Peyer's patch (tissue), 4 donors: ENCODE data around the gene OVCH2. TPM values are rescaled to one million over a fixed set of nuclear protein-coding genes. Genes with fewer than 3 reads are reported as not detected.

Experiments used
- DNase-seq, 3 donors: peaks; one replicate each; pipeline ENCODE4 v3.0.0-alpha.2; 2017 to 2019
- H3K27ac ChIP-seq, 4 donors: fragments of 200-600 bp; sonication (generic); one replicate each; pipeline ENCODE4 v1.5.1; 2016 to 2019
- H3K27me3 ChIP-seq, 2 donors: fragments of 200-600 bp; sonication (generic); one replicate each; pipeline ENCODE4 v1.5.1; 2019
- H3K36me3 ChIP-seq, 3 donors: fragments of 200-600 bp; sonication (generic); one replicate each; pipeline ENCODE4 v1.5.1; 2016 to 2019
- H3K4me1 ChIP-seq, 4 donors: fragments of 200-600 bp; sonication (generic); one replicate each; pipeline ENCODE4 v1.5.1; 2016 to 2019
- H3K4me3 ChIP-seq, 4 donors: fragments of 200-600 bp; sonication (generic); 1 replicate in 3 of 4; 2 replicates in 1 of 4; pipeline ENCODE4 v1.5.1; 2016 to 2019; ENCODE audit warnings: mild to moderate bottlenecking in 1 of 4
- H3K9me3 ChIP-seq, 4 donors: fragments of 200-600 bp; sonication (generic); one replicate each; pipeline ENCODE4 v1.5.1; 2016 to 2019; ENCODE audit warnings: mild to moderate bottlenecking in 1 of 4
- POLR2A ChIP-seq, 2 donors: fragments of 450-650 bp; IDR thresholded peaks; one replicate each; pipeline ENCODE4 v1.5.1; 2017; ENCODE audit warnings: antibody characterized with exemption in 2 of 2, mild to moderate bottlenecking in 2 of 2, moderate library complexity in 2 of 2
- total RNA-seq, 4 donors: library from RNA; depleted of rRNA; stranded (reverse); fragments of >200 nt; gene quantifications; one replicate each; pipeline ENCODE4 v1.1.0, GENCODE V29; 2016
- TF ChIP-seq, protein P1 (sequence below), 6 experiments: fragments of 450-650 bp in 4 of 6; fragments of 200-600 bp in 2 of 6; sonication (generic) in 1 of 6; IDR thresholded peaks; one replicate each; pipeline ENCODE4 v1.5.1; 2017 to 2019; ENCODE audit warnings: antibody characterized with exemption in 6 of 6, mild to moderate bottlenecking in 3 of 6, moderate library complexity in 1 of 6

OVCH2 gene
- total RNA-seq, 4 donors from 2014 or later = not detected

DNA sequence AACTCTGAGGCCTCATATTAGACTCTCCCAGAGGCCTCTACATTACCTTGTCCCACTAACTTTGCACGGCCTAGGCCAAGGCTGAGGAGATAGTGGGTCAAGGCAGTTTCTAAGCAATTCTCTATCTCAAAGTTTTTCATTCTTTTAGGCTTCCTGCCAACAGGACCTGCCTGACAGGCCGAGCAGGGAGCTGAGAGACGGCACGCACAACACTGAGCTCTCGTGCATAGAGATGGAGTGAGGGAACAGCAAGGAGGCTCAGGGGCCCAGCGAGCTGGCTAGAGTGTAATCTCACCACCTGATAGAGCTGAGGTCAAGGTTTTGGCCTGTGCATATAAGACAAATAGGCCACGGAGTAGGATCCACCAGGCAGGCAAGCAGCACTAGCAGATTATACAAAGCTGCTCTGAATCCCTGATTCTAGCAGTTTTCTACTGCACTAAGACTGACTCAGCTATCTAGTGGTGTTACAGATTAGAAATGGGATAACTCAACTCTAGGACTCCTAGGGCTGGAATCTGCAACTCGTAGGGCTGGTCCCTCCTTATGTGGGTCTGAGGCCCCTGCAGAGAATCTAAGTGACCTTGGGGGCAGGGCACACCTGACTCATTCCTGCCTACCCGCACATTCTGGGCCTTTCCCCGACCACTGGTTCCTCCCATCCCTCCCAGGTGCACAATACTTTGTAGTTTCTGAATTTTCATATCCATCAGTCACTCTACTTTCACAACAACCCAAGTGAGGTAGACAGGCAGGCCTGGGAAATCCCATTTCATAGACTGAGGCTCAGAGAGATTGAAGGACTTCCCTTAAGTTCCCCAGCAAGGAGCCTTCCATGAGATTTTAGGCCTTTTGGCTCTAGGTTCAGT, 34.7 kb downstream of the OVCH2 start:
- DNase-seq = no peak
- TF ChIP-seq, protein P1, sequence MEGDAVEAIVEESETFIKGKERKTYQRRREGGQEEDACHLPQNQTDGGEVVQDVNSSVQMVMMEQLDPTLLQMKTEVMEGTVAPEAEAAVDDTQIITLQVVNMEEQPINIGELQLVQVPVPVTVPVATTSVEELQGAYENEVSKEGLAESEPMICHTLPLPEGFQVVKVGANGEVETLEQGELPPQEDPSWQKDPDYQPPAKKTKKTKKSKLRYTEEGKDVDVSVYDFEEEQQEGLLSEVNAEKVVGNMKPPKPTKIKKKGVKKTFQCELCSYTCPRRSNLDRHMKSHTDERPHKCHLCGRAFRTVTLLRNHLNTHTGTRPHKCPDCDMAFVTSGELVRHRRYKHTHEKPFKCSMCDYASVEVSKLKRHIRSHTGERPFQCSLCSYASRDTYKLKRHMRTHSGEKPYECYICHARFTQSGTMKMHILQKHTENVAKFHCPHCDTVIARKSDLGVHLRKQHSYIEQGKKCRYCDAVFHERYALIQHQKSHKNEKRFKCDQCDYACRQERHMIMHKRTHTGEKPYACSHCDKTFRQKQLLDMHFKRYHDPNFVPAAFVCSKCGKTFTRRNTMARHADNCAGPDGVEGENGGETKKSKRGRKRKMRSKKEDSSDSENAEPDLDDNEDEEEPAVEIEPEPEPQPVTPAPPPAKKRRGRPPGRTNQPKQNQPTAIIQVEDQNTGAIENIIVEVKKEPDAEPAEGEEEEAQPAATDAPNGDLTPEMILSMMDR (IDR thresholded peaks at IDR 0.05) = no peak
- TF ChIP-seq POLR2A (IDR thresholded peaks at IDR 0.05) = no peak
- Histone ChIP-seq H3K36me3 (peaks cover 0 to 5% (median 0%) of the 10 kb centered on the region in 3 donors), H3K27me3 (peaks cover 0 to 6% of the 10 kb centered on the region in 2 donors), H3K4me3 (no peak overlapping the region), H3K27ac (peak overlapping the region in 1 of 4 donors; percentile 69), H3K9me3 (no peaks in the 10 kb centered on the region), H3K4me1 (peaks cover 0 to 19% (median 7%) of the 10 kb centered on the region in 4 donors)

DNA sequence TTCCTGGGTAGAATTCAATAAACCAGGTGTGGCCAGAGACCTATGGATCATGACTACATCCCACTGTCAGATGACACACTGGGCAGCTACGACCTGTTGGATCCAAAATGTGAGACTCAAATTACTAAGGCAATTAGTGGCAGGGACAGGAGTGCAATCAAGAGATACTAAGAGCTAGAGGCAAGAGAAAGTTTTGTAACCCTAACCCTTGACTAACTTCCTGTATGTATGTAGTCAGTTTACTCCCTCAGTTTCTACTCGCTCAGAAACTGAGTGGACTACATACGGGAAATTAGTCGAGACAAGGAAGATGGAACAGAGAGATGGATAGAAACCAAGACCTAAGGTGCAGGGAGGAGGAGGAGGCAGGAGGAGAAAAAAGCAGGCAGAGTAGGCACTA, 35.6 kb downstream of the OVCH2 start:
- Histone ChIP-seq H3K27ac (no peak overlapping the region), H3K4me3 (no peak overlapping the region)

DNA sequence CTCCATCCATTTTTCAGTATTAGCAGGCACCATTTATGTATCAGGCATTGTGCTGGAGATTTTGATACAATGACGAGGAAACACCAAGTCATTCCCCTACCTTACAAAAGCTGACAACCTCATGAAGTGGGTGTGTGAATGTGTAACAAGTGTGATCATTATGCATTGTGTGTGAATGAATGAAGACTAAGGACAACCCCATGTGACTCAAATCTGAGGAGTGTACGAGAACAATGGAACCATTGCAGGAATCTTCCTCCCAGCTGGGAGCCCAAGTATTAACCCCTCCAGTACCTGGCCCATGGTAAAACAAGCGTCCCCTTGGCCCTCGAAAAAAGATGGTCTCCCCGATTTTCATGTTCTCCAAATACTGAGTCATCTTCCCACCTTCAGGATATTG, 37.4 kb downstream of the OVCH2 start:
- no peaks in the 10 kb centered on the region for H3K9me3 ChIP-seq
- peaks cover 0 to 14% (median 7%) of the 10 kb centered on the region in 4 donors for H3K4me1 ChIP-seq
- no peak for TF ChIP-seq POLR2A (IDR thresholded peaks at IDR 0.05)
- TF ChIP-seq, protein P1 (IDR thresholded peaks at IDR 0.05) = no peak
- DNase-seq = no peak
- peaks cover 0 to 4% of the 10 kb centered on the region in 2 donors for H3K27me3 ChIP-seq
- peaks cover 0 to 12% (median 0%) of the 10 kb centered on the region in 3 donors for H3K36me3 ChIP-seq
- no peak overlapping the region for H3K27ac ChIP-seq
- no peak overlapping the region for H3K4me3 ChIP-seq

More for the DNA sequence above, 35.6 kb downstream of the OVCH2 start:
- Histone ChIP-seq H3K9me3 (no peaks in the 10 kb centered on the region), H3K4me1 (peaks cover 0 to 19% (median 7%) of the 10 kb centered on the region in 4 donors), H3K27me3 (peaks cover 0 to 6% of the 10 kb centered on the region in 2 donors), H3K36me3 (peaks cover 0 to 12% (median 0%) of the 10 kb centered on the region in 3 donors)
- no peak for DNase-seq
- TF ChIP-seq POLR2A (IDR thresholded peaks at IDR 0.05) = no peak
- TF ChIP-seq, protein P1 (IDR thresholded peaks at IDR 0.05) = no peak

DNA sequence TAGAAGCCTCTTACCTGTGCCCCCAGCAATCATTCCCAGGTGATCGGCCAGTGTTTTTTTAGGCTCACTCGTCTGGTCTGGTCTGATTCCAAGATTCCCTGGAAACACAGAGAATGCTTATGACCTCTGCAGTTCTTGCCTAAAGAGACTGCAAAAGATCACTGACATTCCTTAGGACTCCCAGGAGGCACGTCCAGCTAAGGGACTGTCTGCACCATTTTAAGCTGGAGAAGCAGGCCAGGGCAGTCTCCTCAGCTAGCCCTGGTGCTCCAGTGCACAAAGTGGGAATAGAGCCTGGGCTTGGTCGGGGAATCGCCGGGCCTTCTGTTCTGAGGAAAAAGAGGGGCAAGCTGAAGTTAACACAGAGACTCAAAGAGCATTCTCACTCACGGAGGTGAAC, 37.8 kb downstream of the OVCH2 start:
- Histone ChIP-seq H3K4me1 (peaks cover 0 to 9% (median 6%) of the 10 kb centered on the region in 4 donors), H3K36me3 (peaks cover 0 to 12% (median 0%) of the 10 kb centered on the region in 3 donors), H3K9me3 (no peaks in the 10 kb centered on the region), H3K4me3 (no peak overlapping the region), H3K27ac (no peak overlapping the region), H3K27me3 (no peaks in the 10 kb centered on the region)
- no peak for DNase-seq
- TF ChIP-seq, protein P1 (IDR thresholded peaks at IDR 0.05) = no peak
- TF ChIP-seq POLR2A (IDR thresholded peaks at IDR 0.05) = no peak

DNA sequence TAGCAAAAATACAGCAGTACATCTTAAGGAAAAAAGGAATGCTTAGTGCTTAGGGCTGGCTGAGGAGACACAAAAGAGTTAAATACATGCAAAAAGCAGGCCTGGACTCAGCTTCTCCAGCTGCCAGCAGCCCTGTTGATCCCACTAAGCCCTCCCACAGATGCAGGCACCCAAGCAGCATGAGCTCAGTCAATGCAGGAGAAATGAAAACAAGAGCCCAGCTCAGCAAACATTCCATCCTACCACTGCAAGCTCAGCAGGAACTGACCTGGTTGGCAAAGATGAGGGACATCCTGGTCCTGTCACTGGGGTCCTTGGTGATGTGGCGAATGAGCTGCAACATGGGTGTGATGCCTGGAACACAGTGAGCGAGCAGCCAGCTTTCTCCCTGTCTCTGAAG, 38.8 kb downstream of the OVCH2 start:
- DNase-seq = no peak
- H3K4me3 ChIP-seq = no peak overlapping the region
- no peak for TF ChIP-seq POLR2A (IDR thresholded peaks at IDR 0.05)
- TF ChIP-seq, protein P1 (IDR thresholded peaks at IDR 0.05) = no peak
- H3K4me1 ChIP-seq = no peaks in the 10 kb centered on the region
- no peak overlapping the region for H3K27ac ChIP-seq
- H3K9me3 ChIP-seq = no peaks in the 10 kb centered on the region
- H3K36me3 ChIP-seq = peaks cover 0 to 12% (median 0%) of the 10 kb centered on the region in 3 donors
- H3K27me3 ChIP-seq = no peaks in the 10 kb centered on the region
